HepG2 (cell line): ENCODE measurements around the gene DOCK2. TPM values are rescaled to one million over a fixed set of nuclear protein-coding genes. Genes with fewer than 3 reads are reported as not detected.

ENCODE experiments used
- HDAC1 ChIP-seq: sonication (generic); formaldehyde crosslinking; IDR thresholded peaks from 2 replicates; pipeline ENCODE4 v1.5.1; 2020; ENCODE audit warnings: mild to moderate bottlenecking, missing genetic modification reagents
- SPEN ChIP-seq: sonication (generic); formaldehyde crosslinking; IDR thresholded peaks from 2 replicates; pipeline ENCODE4 v1.5.1; 2020; ENCODE audit warnings: low read depth, mild to moderate bottlenecking, missing genetic modification reagents
- ZNF562 ChIP-seq: sonication (generic); formaldehyde crosslinking; IDR thresholded peaks from 2 replicates; pipeline ENCODE4 v1.8.0; 2022; ENCODE audit warnings: missing genetic modification reagents, borderline replicate concordance
- ZNF589 ChIP-seq: sonication (generic); formaldehyde crosslinking; conservative IDR thresholded peaks from 2 replicates; pipeline ENCODE4 v1.8.0; 2022; ENCODE audit warnings: mild to moderate bottlenecking, moderate library complexity, missing genetic modification reagents
- ZNF746 ChIP-seq: sonication (generic); formaldehyde crosslinking; IDR thresholded peaks from 2 replicates; pipeline ENCODE4 v1.8.0; 2022; ENCODE audit warnings: mild to moderate bottlenecking, missing genetic modification reagents
- polyA plus RNA-seq, 8 experiments: library from polyadenylated mRNA; depleted of rRNA in 3 of 8; stranded (reverse) in 7 of 8; unstranded in 1 of 8; fragments of >200 nt; fragmentation: Illumina TruSeq in 4 of 8; extraction: Trizol in 4 of 8; gene quantifications; 2 replicates each; pipeline versions ENCODE4 v1.2.1 to v1.2.3, GENCODE V29; 2011 to 2016; ENCODE audit warnings: low read depth in 4 of 8, missing spikeins in 1 of 8, mixed read lengths in 1 of 8; ENCODE audit not compliant: insufficient read depth in 1 of 8
- total RNA-seq, 5 experiments: library from RNA; depleted of rRNA; stranded (reverse); fragments of >200 nt; fragmentation: Illumina TruSeq; extraction: Trizol; gene quantifications; 2 replicates each; pipeline ENCODE4 v1.2.3, GENCODE V29; 2016; ENCODE audit warnings: low read depth in 1 of 5
- TF ChIP-seq, protein P1 (sequence below): sonication (generic); formaldehyde crosslinking; IDR thresholded peaks from 2 replicates; pipeline ENCODE4 v1.9.0; 2021; ENCODE audit warnings: mild to moderate bottlenecking, missing genetic modification reagents
- TF ChIP-seq, protein P2 (sequence below): sonication (generic); formaldehyde crosslinking; IDR thresholded peaks from 2 replicates; pipeline ENCODE4 v1.4.0; 2020; ENCODE audit warnings: missing genetic modification reagents

The DOCK2 gene
- total and polyA plus RNA-seq, 2 of the 13 experiments (the other 11 are each of a cell fraction or from before 2014, with no cell fraction given): not detected

DNA sequence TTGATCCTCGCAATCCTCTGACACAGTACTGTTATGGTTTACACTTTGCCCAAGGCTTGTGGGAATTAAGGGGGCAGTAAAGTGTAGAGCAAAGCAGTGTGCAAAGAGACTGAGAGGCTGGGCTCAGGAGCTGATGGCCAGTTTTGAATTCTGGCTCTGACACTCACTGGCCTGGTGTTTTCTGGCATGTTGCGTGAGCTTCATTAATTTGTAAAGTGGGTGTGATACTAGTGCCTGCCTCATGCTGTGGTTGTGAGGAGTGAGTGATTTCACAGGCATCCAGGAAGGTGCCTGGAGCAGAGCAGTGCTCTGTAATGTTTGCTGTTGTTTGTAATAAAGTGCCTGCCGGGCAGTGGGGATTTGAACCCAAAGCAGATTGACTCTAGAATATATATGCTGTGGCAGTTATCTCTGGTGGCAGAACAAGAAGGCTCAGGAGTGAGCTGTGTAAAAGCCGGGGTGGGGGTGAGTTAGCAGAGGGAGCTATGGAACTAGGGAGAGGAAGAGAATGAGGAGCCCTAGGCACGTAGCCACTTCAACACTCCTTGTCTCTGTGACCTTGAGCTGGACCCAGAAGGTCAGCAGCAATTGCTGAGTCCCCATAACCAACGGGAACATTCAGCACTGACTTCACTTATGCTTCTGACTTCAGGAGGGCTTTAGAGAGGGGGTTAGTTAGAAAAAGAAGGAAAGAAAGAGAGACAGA lies 108.5 kb downstream of the DOCK2 start (continued):
- TF ChIP-seq ZNF589 (CRISPR knock-in tag) (no peak), HDAC1 (CRISPR knock-in tag) (no peak), SPEN (CRISPR knock-in tag) (no peak), ZNF562 (CRISPR knock-in tag) (no peak), ZNF746 (no peak)
- TF ChIP-seq, protein P1, sequence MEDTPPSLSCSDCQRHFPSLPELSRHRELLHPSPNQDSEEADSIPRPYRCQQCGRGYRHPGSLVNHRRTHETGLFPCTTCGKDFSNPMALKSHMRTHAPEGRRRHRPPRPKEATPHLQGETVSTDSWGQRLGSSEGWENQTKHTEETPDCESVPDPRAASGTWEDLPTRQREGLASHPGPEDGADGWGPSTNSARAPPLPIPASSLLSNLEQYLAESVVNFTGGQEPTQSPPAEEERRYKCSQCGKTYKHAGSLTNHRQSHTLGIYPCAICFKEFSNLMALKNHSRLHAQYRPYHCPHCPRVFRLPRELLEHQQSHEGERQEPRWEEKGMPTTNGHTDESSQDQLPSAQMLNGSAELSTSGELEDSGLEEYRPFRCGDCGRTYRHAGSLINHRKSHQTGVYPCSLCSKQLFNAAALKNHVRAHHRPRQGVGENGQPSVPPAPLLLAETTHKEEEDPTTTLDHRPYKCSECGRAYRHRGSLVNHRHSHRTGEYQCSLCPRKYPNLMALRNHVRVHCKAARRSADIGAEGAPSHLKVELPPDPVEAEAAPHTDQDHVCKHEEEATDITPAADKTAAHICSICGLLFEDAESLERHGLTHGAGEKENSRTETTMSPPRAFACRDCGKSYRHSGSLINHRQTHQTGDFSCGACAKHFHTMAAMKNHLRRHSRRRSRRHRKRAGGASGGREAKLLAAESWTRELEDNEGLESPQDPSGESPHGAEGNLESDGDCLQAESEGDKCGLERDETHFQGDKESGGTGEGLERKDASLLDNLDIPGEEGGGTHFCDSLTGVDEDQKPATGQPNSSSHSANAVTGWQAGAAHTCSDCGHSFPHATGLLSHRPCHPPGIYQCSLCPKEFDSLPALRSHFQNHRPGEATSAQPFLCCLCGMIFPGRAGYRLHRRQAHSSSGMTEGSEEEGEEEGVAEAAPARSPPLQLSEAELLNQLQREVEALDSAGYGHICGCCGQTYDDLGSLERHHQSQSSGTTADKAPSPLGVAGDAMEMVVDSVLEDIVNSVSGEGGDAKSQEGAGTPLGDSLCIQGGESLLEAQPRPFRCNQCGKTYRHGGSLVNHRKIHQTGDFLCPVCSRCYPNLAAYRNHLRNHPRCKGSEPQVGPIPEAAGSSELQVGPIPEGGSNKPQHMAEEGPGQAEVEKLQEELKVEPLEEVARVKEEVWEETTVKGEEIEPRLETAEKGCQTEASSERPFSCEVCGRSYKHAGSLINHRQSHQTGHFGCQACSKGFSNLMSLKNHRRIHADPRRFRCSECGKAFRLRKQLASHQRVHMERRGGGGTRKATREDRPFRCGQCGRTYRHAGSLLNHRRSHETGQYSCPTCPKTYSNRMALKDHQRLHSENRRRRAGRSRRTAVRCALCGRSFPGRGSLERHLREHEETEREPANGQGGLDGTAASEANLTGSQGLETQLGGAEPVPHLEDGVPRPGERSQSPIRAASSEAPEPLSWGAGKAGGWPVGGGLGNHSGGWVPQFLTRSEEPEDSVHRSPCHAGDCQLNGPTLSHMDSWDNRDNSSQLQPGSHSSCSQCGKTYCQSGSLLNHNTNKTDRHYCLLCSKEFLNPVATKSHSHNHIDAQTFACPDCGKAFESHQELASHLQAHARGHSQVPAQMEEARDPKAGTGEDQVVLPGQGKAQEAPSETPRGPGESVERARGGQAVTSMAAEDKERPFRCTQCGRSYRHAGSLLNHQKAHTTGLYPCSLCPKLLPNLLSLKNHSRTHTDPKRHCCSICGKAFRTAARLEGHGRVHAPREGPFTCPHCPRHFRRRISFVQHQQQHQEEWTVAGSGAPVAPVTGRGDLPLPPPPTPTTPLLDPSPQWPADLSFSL: no peak
- TF ChIP-seq, protein P2, sequence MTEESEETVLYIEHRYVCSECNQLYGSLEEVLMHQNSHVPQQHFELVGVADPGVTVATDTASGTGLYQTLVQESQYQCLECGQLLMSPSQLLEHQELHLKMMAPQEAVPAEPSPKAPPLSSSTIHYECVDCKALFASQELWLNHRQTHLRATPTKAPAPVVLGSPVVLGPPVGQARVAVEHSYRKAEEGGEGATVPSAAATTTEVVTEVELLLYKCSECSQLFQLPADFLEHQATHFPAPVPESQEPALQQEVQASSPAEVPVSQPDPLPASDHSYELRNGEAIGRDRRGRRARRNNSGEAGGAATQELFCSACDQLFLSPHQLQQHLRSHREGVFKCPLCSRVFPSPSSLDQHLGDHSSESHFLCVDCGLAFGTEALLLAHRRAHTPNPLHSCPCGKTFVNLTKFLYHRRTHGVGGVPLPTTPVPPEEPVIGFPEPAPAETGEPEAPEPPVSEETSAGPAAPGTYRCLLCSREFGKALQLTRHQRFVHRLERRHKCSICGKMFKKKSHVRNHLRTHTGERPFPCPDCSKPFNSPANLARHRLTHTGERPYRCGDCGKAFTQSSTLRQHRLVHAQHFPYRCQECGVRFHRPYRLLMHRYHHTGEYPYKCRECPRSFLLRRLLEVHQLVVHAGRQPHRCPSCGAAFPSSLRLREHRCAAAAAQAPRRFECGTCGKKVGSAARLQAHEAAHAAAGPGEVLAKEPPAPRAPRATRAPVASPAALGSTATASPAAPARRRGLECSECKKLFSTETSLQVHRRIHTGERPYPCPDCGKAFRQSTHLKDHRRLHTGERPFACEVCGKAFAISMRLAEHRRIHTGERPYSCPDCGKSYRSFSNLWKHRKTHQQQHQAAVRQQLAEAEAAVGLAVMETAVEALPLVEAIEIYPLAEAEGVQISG (CRISPR knock-in tag): no peak
